SH-SY5Y (cell line): ENCODE measurements around the gene TRAPPC8.

ENCODE experiments used
- GATA2 ChIP-seq: IDR thresholded peaks from 2 replicates; pipeline ENCODE4 v1.6.1; 2011; ENCODE audit warnings: mild to moderate bottlenecking, low read depth, low read length
- GATA3 ChIP-seq: IDR thresholded peaks from 2 replicates; pipeline ENCODE4 v1.6.1; 2011; ENCODE audit warnings: low read depth, mild to moderate bottlenecking, low read length, moderate library complexity

DNA sequence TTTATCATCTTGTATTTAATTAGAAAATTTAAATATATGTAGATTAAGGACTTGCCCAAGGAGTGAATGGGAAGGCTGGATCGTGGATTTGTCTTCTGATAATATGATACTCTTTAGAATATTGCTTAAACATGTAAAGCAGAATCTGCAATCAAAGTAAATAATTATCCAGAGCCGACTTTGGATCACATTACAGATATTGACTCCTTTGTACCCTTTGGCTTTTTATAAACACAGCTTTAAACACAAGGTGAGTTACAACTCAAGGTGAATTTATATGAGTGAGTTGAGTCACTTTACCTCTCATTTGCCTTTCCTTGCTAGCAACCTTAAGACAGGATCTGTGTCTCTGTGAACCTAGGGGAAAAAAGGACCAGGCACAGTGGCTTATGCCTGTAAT, 144.5 kb downstream of the TRAPPC8 start:
- no peak for TF ChIP-seq GATA2
- no peak for TF ChIP-seq GATA3
